NCI-H187 treated with DMSO at 0.1 percent for 48 hours (cell line): Measurements from ENCODE around the gene ARFGAP2.
A peak's percentile ranks its signal among the peaks of the same experiment; 100 is the strongest.

ENCODE experiments used
- DNase-seq: peaks from one replicate; lab custom pipeline; 2025; lab: John Stamatoyannopoulos, UW

ARFGAP2 gene

DNA sequence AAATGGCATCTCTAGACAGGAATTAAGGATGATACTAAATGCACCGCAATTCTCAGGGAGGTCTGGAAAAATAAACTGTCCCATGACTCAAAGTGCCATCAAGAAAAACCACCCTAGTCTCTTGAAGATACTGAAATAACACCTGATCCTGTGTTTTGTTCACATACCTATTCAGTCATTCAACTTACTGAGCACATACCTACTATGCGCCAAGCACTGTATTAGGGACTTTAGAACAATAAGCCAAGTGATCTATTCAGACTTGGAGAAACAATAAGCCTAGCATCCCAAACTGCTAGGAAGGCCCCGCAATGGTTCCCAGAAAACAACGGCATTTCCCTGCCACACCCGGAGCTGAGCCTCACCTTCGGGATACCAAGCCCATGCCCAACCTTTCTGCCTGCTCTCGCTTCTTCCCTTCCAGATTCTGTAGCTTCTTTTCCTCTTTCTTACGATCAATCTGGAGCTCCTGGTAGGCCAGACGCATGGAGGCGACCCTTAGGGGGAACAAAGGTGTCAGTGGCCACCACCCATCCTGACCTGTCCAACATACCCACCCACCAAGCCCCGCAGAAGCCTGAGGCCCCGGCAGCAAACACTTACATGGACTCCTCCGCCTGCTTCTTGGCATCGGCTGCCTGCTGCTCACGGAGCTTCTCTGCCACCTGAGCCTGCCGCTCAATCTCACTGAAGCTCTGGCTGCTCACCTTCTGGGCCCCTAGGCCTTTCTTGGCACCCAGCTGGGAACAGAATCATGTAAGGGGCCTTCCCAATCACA, 5.4 kb downstream of the ARFGAP2 start:
- no peak for DNase-seq

DNA sequence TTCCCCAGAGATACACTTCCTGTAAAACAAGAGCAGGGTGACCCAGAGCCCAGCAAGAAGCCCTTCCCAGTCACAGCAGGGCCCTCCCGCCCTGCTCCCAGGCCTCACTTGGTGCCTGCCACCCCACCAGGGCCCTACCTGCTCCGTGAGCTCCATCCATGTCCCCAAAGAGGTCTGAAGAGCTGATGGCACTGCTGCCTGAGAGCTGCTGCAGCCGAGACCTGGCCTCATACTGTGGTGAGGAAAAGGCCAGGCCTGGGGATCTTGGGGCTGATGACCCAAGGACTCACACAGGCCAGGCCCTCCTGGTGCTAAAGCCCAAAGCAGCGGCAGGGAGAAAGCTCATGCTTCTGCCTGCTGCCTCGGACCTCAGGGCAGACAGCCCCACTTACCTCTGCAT, 10.3 kb downstream of the ARFGAP2 start:
- no peak for DNase-seq

DNA sequence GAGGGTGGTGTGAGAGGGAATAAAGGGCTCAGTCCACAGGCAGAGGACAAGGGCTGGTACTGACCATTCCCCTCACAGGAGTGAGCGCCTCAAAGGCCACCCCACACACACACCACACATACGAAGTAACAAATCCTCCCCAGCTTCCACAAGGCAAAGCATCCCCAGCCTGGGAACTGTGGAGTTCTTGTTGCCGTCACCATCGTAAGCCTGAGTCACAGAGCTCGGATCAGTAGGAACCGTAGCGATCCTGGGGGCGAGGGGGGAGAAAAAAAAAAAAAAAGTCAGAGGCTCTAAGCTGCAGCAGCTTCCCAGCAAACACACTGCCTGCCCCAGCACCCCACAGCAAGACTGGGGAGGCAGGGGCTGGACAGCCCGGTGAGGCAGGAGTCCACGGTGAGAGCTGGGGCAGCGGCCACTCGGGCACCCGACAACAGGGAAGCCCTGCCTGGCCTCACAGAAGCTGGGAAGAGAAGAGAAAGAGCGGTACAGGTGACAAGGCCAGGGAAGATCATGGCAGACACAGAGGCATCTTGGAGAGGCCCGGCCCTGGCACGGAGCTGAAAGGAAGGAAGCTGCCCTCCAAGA, 11.3 kb downstream of the ARFGAP2 start:
- DNase-seq = no peak

DNA sequence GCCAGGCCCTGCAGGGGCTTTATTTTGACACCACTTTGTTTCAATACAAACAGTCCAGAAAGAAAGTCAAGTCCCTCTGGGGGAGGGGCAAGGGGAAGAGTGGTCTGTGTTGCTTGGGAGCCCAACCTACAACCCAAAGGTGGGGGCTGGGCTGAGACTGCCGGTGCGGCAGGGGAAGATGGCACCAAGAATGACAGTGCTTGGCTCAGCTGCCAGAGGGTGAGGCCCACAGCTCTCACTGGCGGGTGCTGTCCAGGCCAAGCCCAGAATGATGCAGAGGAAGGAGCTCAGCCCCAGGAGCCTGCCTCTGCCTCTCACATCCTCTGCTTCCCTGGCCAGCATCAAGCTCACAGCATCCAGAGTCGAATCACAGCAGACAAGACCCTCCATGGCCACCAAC, 12.4 kb downstream of the ARFGAP2 start:
- DNase-seq = no peak

DNA sequence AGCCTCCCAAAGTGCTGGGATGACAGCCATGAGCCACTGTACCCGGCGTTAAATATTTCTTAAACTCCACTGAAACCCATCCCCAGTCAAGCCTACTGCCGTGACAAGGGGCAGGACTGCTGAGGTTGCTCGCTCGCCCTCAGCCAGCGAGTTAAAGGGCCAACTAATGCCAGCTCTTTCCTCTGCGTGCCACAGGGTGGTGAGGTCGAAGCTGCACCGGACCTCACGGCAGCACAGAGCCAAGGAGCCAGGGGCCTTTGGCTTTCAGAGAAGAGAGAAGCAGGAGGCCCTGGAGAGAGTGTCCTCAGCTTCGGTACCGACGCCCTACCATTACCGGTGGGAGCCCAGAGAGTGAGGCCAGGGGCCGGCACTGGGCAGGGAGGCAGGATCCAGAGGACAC, 12.8 kb downstream of the ARFGAP2 start:
- no peak for DNase-seq

DNA sequence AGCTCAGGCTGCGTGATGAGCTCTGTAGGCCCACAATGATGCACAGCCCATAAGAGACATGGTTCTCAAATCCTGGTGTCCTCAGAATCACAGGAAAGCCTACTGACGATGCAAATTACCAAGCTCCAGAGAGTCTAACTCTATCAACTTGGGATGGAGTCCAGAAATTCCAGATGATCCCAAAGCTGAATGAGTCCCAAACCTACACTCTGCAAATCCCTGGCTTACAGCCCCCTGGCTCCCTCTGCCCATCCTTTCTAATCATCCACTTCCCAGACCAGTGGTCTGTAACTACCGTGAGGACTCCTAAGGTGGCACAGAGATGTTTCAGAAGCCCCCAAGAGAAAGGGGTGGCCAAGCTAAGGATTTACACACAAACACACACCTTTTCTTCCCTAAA, 13.5 kb downstream of the ARFGAP2 start:
- no peak for DNase-seq

DNA sequence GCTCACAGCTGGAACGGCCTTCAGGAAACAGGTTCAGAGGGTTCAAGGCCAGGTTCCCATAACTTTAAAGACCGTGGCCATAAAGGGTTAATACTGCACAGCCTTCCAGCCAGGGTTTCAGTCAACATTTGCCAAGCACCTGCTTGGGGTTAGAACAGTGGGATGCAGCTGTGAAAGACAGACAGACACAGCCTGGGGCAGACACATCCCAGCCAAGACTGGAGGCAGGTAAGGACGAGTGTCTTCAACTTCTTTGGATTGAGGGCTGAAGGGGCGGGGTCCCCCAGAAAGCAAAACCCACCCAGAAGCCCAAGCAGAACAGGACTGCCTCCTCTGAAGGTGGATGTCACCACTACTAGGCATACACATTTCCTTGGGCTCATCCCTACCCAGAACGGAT, 14.3 kb downstream of the ARFGAP2 start:
- no peak for DNase-seq

DNA sequence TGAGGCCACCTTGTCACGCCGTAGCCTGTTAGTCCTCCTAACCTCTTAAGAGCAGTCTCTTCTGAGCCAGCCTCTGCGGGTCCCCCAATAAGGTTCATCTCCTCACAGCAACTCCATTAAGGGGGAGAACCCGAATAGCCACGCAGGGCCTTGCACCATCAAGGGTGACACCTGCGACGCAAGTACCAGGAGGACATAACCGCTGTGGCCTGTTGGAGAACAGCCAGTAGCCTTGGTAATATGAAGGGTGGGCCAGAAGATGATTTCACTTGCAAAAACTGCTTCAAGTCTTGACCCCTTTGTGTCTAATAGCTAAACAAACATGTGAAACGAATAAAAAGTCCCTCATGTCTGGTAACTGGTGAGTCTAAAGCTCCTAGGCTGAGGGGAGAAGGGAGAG, 14.8 kb downstream of the ARFGAP2 start:
- DNase-seq = no peak

DNA sequence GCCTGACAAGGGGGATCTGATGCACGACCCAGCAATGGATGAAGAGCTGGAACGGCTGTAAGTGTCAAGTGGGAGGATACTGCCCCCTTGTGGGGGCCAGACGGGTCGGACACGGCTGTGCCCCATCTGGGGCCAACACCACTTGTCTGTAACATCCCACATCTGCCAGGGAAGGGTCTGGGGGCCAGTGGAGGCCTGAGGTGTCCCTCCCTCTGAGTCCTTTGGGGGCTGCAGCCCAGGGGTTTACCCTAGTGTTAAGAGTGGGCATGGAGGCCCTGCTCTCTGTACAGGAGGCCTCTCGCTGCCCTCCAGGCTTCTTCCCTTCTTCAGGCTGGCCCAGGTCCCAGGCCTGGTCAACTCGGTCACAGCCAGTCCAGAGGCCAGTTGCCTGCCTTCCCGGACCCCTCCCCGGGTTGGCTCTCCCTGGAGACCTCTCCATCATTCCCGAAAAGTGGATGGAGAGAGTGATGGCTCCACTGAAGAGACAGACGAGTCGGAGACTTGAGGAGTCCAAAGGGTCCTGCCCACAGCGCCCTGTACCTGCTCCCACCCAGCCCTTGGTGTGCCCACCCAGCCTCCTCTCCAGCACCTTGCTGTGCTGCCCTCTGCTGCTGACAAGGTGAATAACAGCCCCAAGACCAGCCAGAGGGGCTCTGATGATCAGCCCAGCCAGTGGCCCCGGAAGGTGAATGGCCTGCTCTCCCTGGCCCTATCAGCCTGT, 15.4 kb downstream of the ARFGAP2 start:
- DNase-seq = no peak

DNA sequence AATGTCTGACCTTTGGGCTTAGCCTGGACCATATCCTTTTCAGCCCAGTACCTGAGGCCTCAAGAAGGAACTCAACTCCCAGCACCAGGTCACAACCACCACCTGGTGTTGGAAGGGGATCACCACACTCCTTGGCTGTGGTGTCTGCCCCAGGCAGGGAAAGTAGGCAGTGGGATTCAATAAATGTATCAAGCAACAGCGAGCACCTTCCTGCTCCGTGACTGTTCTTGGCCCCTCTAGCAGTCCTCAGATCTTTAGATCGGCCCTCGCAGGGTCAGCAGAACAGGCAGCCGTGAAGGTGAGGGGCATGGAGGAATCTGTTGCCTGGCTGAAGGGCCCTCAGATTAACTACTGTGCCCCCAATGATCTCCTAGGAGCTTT, 15.9 kb downstream of the ARFGAP2 start:
- DNase-seq = no peak

DNA sequence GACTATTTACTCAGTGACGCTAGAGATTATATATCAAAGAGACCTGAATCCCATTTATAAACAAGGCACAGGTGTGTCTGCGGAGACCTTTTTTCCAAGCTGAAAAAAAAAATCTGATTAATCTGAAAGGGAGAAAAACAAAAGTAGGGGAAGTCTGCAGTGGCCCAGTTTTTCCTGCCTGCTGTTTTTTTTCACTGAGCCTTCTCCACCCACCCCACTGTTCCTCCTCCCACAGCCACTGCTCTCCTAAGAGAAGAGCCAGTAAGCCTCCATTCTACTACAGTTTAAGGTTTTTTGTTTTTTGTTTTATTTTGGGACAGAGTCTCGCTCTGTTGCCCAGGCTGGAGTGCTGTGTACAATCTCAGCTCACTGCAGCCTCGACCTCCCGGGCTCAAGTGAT, 18.4 kb downstream of the ARFGAP2 start:
- no peak for DNase-seq

DNA sequence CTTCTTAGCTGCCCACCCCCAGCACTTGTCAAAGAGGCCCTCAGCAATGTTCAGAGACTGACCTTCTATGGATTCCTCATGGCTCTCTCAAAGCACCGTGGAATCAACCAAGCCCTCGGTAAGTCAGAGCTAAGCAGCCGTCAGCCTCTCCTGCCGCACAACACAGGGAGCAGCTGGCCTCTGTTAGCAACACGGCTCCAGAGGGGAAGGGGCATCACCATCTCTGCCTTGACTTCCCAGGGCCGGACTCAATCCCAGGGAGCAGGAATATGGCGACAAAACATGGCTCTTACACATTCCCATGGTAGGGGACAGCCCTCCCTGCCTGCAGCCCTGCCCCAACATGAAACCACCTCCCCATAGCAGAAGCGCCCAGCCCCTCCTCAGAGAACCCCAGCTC, 18.9 kb downstream of the ARFGAP2 start:
- DNase-seq = no peak

DNA sequence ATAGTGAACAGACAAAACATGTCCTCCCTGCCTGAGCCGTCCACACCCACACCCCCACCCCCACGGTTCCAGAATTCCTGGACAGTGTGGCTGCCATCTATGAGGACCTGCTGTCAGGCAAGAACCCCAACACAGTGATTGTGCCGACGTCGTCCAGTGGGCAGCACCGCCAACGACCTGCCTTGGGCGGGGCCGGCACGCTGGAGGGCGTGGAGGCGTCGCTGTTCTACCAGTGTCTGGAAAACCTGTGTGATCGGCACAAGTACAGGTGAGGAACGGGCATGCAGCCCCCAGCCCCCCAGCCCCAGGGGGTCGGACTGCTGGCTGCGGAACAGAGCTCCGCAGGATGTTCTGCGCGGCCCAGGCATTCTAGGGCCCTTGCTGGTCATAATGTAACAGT, 19.7 kb downstream of the ARFGAP2 start:
- DNase-seq = no peak

DNA sequence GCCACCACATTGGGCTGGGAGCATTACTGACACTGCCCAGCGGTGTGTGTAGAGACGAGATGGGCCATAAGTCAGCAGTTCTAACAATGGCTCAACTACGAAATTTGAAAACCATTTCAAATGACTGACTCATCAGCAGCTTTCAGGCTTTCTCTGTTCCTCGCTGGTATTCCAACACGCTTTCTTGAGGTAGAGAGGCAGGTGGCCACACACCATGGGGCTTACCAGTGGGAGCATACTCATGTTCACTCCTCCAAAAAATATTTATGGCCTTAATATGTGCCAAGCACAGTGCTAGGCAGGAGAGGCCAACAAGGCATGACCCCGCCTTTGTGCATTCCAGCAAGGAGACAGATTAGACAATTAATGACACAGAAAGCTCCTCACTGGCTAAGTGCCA, 20.3 kb downstream of the ARFGAP2 start:
- no peak for DNase-seq

DNA sequence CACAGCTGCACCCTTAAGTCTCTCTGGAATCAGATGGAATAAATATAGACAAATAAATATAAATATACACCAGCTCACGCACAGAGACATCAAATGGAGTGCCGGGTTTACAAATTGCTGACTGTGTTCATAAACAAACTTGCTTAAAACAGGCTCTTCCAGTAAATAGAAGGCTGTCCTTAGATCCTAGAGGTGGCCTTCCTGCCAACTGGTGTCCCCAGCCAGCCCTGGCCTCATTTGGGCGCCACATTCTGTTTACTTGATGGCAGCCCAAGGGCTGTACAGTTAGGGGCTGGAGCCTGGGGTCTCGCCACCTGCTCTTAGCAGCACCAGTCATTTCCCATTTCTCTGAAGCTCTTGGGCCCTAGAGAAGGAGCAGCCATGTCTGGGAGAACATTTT, 20.8 kb downstream of the ARFGAP2 start:
- DNase-seq = no peak

DNA sequence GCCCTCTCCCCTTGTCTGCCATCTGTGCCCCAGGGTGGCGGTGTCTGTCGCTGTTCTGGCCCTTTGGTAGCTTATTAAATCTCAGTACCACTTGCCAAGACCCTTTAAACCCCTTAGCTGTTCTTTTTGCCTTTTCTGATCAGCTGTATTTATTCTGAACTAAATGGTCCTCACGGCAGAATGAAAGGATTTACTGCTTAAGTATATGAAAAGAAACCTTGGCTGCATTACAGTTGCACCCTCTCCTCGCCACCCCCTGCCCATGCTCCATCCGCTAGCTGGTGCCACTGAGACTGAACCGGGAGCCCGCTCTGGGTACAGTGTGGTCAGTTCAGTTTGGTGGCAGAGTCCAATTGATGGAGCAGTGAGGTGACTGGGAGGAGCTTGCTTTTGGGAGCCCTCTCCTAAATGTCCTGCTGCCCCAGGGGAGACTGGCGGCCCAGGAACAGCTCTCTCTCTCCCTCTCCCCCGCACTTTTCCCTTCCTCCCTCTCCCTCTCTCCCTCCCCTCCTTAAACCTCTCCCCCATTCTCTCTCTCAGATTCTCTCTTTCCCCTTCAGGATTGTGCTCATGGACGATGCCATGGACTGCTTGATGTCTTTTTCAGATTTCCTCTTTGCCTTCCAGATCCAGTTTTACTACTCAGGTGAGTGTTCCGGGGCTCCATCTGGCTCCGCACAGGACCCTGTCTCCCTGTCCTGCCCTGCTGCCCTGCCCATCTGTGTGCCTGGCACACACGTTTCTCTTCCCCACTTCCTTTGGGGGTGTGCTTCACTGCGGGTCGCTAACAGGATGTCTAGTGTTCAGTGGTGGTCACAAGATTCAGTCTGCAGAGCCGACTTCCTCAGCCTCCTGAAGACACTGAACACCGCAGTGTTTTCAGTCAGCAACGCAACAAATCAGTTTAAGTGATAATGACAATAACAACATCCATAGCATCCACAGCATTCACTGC, 21.8 kb downstream of the ARFGAP2 start:
- no peak for DNase-seq

DNA sequence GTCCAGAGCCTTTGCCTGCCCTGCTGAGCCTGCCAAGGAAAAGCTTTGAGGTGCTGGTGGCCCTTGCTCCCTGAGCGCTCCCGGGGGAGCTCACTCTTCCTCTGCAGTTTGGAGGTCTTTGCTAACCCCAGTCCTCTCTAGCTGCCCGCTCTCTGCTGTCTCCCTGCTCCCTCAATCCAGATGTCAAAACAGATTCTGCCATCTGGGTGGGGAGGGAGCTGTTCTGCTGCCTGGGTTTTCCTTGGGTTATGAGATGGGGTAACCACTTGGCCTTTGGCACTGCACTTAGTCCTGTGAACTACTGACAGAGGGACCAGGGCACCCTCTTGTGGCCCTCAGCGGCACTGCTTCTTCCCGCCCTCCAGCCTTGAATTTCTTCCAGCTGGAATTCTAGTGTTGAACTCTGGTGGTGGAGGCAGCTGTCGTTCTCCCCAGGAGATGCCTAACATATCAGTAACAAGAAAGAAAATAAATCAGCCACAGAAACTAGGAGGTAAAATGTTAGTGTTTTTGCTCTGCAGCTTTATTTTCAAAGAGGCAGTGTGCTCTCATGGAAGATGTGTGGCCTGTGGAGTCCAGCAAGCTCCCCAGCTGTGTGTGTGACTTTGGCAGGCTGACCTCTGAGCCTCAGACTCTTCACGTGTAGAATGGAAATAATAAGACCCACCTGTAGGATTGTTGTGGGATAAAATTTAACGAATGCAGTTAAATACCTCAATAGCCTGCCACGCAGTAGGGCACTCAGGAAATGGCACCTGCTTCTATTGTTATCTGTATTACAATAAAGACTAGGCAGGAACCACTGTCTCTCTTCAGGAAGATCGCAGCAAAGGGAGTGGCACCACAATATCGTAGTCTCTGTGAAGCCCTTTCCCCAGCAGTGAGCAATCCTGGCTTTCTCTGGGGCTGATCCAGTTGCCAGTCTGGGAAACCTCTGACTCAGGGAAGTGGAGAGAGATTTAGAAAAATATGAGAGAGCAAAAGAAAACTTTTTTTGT, 23.4 kb downstream of the ARFGAP2 start:
- peak; percentile 81 for DNase-seq

DNA sequence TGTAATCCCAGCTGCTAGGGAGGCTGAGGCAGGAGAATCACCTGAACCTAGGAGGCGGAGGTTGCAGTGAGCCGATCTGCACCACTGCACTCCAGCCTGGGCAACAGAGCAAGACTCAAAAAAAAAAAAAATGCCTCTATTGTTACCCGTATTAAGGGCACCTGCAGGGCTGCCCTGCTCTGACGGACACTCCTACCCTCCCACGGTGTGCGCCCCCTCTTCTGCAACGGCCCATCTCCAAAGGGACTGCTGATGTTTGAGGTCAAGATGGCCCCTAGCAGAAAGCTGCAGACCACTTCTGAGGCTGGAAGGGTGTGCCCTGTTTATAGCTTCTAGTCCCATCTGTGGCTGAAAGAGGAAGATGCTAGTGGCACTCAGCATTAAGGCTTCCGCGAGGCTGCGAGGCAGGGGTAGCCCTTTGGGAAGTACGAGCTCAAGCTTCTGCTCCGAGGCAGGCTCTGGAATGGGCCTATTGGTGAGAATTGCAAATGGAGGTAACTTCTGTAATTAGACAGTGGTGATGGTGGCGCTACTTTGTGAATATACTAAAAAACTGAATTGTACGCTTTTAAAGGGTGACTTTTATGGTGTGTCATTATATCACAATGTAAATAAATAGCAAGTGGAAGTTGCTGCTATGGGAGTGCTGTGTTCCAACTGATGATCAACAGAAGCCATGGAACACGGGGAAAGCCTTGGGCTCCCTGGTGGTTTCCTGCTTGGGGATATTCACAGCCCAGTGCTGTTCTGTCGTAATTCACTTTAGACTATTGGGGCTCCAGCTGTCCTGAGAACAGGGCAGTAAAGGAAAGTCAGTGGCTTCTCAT, 24.3 kb downstream of the ARFGAP2 start:
- DNase-seq = no peak

DNA sequence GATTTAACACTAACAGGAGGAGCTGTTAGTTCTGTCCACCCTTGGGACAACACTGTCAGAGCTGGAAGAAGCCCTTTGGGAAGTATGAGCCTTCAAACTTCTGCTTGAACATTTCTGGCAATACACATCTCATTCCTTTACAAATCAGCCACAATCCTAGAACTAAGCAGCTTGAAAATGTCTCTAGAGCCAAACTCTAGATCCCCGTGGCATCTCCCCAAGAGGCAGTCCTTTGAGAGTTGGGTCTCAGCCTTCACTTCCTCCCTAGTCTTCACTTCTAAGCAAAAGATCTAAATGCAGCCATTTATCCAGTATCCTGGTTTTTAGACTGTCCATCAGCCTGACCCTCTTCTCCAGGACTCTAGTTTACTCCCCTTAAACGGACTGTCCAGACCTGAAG, 26.9 kb downstream of the ARFGAP2 start:
- no peak for DNase-seq

DNA sequence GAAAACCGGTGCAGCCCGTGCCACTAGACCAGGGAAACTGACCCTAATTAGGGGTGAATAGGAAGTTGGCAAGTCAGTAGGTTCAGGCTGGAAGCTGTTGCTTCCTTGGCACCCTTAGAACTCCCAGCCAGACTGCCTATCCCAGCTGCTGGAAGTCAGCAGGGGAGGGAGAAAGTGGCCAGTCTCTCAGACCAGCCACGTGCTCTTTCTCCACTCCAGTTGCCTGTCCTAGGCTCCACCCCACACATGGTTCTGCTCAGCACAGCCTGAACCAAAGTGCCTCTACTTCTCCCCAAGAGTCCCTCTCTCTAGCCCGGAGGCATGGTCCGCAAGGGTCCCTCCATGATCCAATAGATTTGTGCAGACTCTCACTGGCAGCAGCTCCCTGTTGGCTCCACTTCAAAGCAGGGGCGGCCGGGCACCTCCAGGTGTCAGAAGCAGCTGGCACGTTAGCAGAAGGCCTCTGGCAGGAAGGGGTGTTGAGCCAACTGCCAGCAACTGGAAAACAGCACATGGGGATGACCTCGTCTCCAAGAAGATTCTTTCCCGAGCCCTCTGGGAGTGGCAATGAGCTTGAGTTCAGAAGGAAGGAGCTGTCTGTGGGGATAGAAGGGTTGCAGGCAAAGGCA, 27.7 kb downstream of the ARFGAP2 start:
- DNase-seq = no peak
